SH-SY5Y (cell line): ENCODE results near the gene RBM18.

ENCODE experiments used
- GATA2 ChIP-seq: IDR thresholded peaks from 2 replicates; pipeline ENCODE4 v1.6.1; 2011; ENCODE audit warnings: mild to moderate bottlenecking, low read depth, low read length
- GATA3 ChIP-seq: IDR thresholded peaks from 2 replicates; pipeline ENCODE4 v1.6.1; 2011; ENCODE audit warnings: low read depth, mild to moderate bottlenecking, low read length, moderate library complexity

- TF ChIP-seq GATA2 (no peak), GATA3 (no peak)
These were observed at the start of gene RBM18, which contains the start of gene MRRF for GRCh38 chr9:122264360-122265148.
